Esophagus squamous epithelium (tissue), 4 donors: Measurements from ENCODE around the gene LRP1B.

Experiments
- CTCF ChIP-seq, 6 experiments: fragments of 450-650 bp in 4 of 6; fragments of 200-600 bp in 2 of 6; sonication (generic) in 2 of 6; IDR thresholded peaks; one replicate each; pipeline ENCODE4 v1.5.1; 2016 to 2019; ENCODE audit warnings: antibody characterized with exemption in 6 of 6, mild to moderate bottlenecking in 4 of 6, moderate library complexity in 4 of 6
- POLR2A ChIP-seq, 4 donors: fragments of 450-650 bp; IDR thresholded peaks; one replicate each; pipeline ENCODE4 v1.6.1; 2017; ENCODE audit warnings: antibody characterized with exemption in 4 of 4, mild to moderate bottlenecking in 4 of 4, moderate library complexity in 3 of 4

DNA sequence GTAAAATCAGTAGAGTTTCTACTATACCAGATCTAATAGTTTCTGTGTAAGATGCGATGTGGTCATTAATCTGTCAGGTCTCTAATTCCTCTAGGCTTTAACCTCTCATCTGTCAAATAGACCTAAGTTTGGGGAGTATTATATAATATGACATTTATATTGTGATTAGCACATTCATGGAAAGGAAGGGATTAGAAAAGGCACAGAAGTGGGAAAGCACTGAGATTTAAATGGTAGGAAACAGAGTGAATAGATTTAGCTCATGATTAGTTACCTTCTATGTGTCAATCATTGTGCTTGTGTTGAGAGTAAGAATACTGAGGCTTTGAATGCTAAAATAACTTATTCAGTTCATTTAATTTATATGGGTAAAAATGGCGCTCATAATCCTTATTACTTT is 118.0 kb downstream of the LRP1B start:
- TF ChIP-seq CTCF (IDR thresholded peaks at IDR 0.05) = no peak
- no peak for TF ChIP-seq POLR2A (IDR thresholded peaks at IDR 0.05)
